GM18507 (cell line): ENCODE measurements around the gene MTG2.
A peak's percentile ranks its signal among the peaks of the same experiment; 100 is the strongest.
"Not testable (repeated sequence)": the region's sequence is repeated elsewhere in the genome, so short reads cannot be mapped to it uniquely, and the experiment has no call there.

Source experiments
- DNase-seq: peaks from one replicate; pipeline ENCODE4 v3.0.0; 2011; ENCODE audit warnings: low read depth; ENCODE audit not compliant: insufficient read length; ENCODE audit errors: extremely low spot score
- FAIRE-seq: peaks from 2 replicates; lab custom pipeline; 2011; peaks lifted over from hg19 to GRCh38; lab: Jason Lieb, UNC

The MTG2 gene

GRCh38 chr20:62143957-62144825, 38.6 kb upstream of the MTG2 start:
- DNase-seq (peak; percentile 48), FAIRE-seq (peak; percentile 55)

- FAIRE-seq (no peak), DNase-seq (no peak)
These were observed 37.2 kb upstream of the MTG2 start for GRCh38 chr20:62145688-62146018.

GRCh38 chr20:62146019-62146755, 36.6 kb upstream of the MTG2 start:
- FAIRE-seq (no peak), DNase-seq (no peak)

- FAIRE-seq (no peak), DNase-seq (no peak)
These were observed 35.7 kb upstream of the MTG2 start for GRCh38 chr20:62147125-62147524.

GRCh38 chr20:62147528-62147927, 35.3 kb upstream of the MTG2 start:
- FAIRE-seq, result no peak
- DNase-seq, result no peak

- DNase-seq, FAIRE-seq: not testable (repeated sequence)
These were observed 34.4 kb upstream of the MTG2 start for GRCh38 chr20:62148383-62148782.

GRCh38 chr20:62148908-62149314, 33.9 kb upstream of the MTG2 start:
- DNase-seq (no peak), FAIRE-seq (no peak)

- DNase-seq, result no peak
- no peak for FAIRE-seq
These were observed 33.1 kb upstream of the MTG2 start for GRCh38 chr20:62149532-62150309.

- FAIRE-seq (no peak), DNase-seq (no peak)
These were observed 32.6 kb upstream of the MTG2 start for GRCh38 chr20:62150310-62150575.

GRCh38 chr20:62151225-62151624, 31.6 kb upstream of the MTG2 start:
- FAIRE-seq (no peak), DNase-seq (no peak)

- DNase-seq (no peak), FAIRE-seq (no peak)
These were observed 30.9 kb upstream of the MTG2 start for GRCh38 chr20:62151835-62152364.

- FAIRE-seq (no peak), DNase-seq (no peak)
These were observed 27.2 kb upstream of the MTG2 start for GRCh38 chr20:62155428-62156253.

- FAIRE-seq (no peak), DNase-seq (no peak)
These were observed 26.6 kb upstream of the MTG2 start for GRCh38 chr20:62156254-62156556.

GRCh38 chr20:62156592-62157386, 26.0 kb upstream of the MTG2 start:
- FAIRE-seq (no peak), DNase-seq (peak; percentile 48)

GRCh38 chr20:62157387-62158087, 25.3 kb upstream of the MTG2 start:
- FAIRE-seq, result no peak
- no peak for DNase-seq

- FAIRE-seq (no peak), DNase-seq (no peak)
These were observed 24.8 kb upstream of the MTG2 start for GRCh38 chr20:62158088-62158400.

- FAIRE-seq (no peak), DNase-seq (no peak)
These were observed 24.3 kb upstream of the MTG2 start for GRCh38 chr20:62158541-62158940.

- DNase-seq (no peak), FAIRE-seq (no peak)
These were observed 23.8 kb upstream of the MTG2 start for GRCh38 chr20:62159052-62159451.
